ENCODE results near the gene TRPM1. TPM values are rescaled to one million over a fixed set of nuclear protein-coding genes. Genes with fewer than 3 reads are reported as not detected.

The TRPM1 gene
- total RNA-seq, 6 experiments from 2014 or later, result not detected

DNA sequence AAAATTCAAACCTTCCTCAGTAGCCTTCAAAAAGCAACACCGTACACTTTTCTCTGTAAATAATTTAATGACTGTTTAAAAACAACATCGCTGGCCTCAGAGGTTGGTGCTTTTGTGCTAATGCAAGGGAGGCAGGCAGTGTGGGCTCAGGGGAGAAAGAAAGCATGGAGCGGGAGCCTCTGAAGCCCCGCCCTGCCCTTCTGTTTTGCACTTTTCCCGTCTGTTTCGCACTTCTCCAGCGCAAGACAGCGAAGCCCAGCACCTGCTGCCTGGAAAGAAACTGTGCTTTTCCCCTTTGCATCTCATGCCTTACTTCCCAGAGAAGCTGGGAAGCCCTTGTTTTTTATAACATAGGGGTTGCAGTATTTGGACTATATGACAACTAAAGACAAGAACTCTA, 23.1 kb downstream of the TRPM1 start:
- Histone ChIP-seq H3K4me1 (peaks cover 0 to 22% (median 0%) of the 10 kb centered on the region in 4 donors), H3K4me3 (no peak overlapping the region), H3K27ac (no peak overlapping the region), H3K27me3 (no peaks in the 10 kb centered on the region), H3K36me3 (no peaks in the 10 kb centered on the region), H3K9me3 (no peaks in the 10 kb centered on the region)
- no peak for DNase-seq
- 95% methylated on average over 6 of the region's 8 CpGs for WGBS (ENCODE audit: insufficient coverage, low coverage, low lambda C conversion rate, missing lambda C conversion rate)
- no peak for ATAC-seq
- no peak for TF ChIP-seq POLR2A (IDR thresholded peaks at IDR 0.05)
- no peak for TF ChIP-seq CTCF (IDR thresholded peaks at IDR 0.05)
- intact Hi-C loops (cut with DNase I), result loop anchor here in 1 of 2 donors (10.0 kb wide), 2 partner anchors 54 to 56 kb away; no protein-coding TSS in a partner anchor

GRCh38 chr15:31077941-31078340, 23.6 kb downstream of the TRPM1 start:
- no peak for DNase-seq
- 100% methylated on average over 2 of the region's 7 CpGs for WGBS (ENCODE audit: insufficient coverage, low coverage, low lambda C conversion rate, missing lambda C conversion rate)
- H3K9me3 ChIP-seq, result no peaks in the 10 kb centered on the region
- no peaks in the 10 kb centered on the region for H3K36me3 ChIP-seq
- ATAC-seq, result no peak
- no peak overlapping the region for H3K27ac ChIP-seq
- intact Hi-C loops (cut with DNase I), result loop anchor here in 1 of 2 donors (10.0 kb wide), 2 partner anchors 53 to 57 kb away; no protein-coding TSS in a partner anchor
- no peak overlapping the region for H3K4me3 ChIP-seq
- peaks cover 0 to 18% (median 0%) of the 10 kb centered on the region in 4 donors for H3K4me1 ChIP-seq
- no peaks in the 10 kb centered on the region for H3K27me3 ChIP-seq
- TF ChIP-seq POLR2A (IDR thresholded peaks at IDR 0.05), result no peak
- TF ChIP-seq CTCF (IDR thresholded peaks at IDR 0.05), result no peak

DNA sequence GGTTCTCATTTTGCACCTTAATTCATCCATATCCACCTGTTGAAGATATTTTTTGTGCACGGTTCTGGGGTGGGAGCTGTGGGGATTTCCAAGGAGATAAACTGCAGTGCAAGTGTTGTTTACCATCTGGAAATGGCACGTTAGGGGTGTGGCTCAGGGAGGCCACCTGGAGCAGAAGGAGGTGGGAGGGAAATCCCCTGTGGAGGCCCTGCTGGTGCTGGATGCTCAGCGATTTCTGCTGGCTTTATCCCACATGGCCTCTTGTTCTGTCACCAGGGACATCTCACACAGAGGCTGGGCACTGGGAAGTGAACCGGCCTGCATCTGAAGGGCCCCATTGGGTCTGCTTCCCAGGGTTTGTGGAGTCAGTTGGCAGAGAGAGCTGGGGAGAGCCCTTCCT, 24.3 kb downstream of the TRPM1 start:
- no peak for ATAC-seq
- no peak overlapping the region for H3K4me3 ChIP-seq
- H3K9me3 ChIP-seq, result no peaks in the 10 kb centered on the region
- H3K27me3 ChIP-seq, result no peaks in the 10 kb centered on the region
- H3K36me3 ChIP-seq, result no peaks in the 10 kb centered on the region
- H3K4me1 ChIP-seq, result peaks cover 0 to 11% (median 0%) of the 10 kb centered on the region in 4 donors
- no peak for TF ChIP-seq POLR2A (IDR thresholded peaks at IDR 0.05)
- TF ChIP-seq CTCF (IDR thresholded peaks at IDR 0.05), result no peak
- WGBS (ENCODE audit: insufficient coverage, low coverage, low lambda C conversion rate, missing lambda C conversion rate), result 50% methylated on average over 1 of the region's 4 CpGs
- no peak overlapping the region for H3K27ac ChIP-seq
- intact Hi-C loops (cut with DNase I), result loop anchor here in 1 of 2 donors (10.0 kb wide), 2 partner anchors 52 to 58 kb away; no protein-coding TSS in a partner anchor
- no peak for DNase-seq

GRCh38 chr15:31074321-31074720, 27.2 kb downstream of the TRPM1 start:
- no peak for DNase-seq
- no peak overlapping the region for H3K27ac ChIP-seq
- peaks cover 0 to 12% (median 5%) of the 10 kb centered on the region in 4 donors for H3K4me1 ChIP-seq
- intact Hi-C loops (cut with DNase I), result loop anchor here in 1 of 2 donors (10.0 kb wide), 2 partner anchors 50 to 60 kb away; no protein-coding TSS in a partner anchor
- no peak for ATAC-seq
- no peaks in the 10 kb centered on the region for H3K36me3 ChIP-seq
- H3K9me3 ChIP-seq, result no peaks in the 10 kb centered on the region
- no peak for TF ChIP-seq POLR2A (IDR thresholded peaks at IDR 0.05)
- no peak for TF ChIP-seq CTCF (IDR thresholded peaks at IDR 0.05)
- H3K27me3 ChIP-seq, result no peaks in the 10 kb centered on the region
- no peak overlapping the region for H3K4me3 ChIP-seq
